Thymus (tissue), 11 donors: ENCODE data around the gene OAS1. TPM values are rescaled to one million over a fixed set of nuclear protein-coding genes. Genes with fewer than 3 reads are reported as not detected.
A peak's percentile ranks its signal among the peaks of the same experiment; 100 is the strongest.

Experiments
- DNase-seq, 9 donors: peaks; one replicate each; pipeline ENCODE4 v3.0.0-alpha.2; 2013; ENCODE audit warnings: low spot score in 9 of 9, low read depth in 6 of 9, missing footprints in 1 of 9
- H3K27ac ChIP-seq, 2 donors: one replicate each; pipeline ENCODE4 v1.5.1; 2013; ENCODE audit warnings: control low read depth in 1 of 2, low read depth in 1 of 2, low read length in 1 of 2, mild to moderate bottlenecking in 1 of 2, moderate library complexity in 1 of 2
- H3K27me3 ChIP-seq, 2 donors: one replicate each; pipeline ENCODE4 v1.5.1; 2013; ENCODE audit warnings: low read length in 1 of 2; ENCODE audit not compliant: control insufficient read depth in 2 of 2, insufficient read depth in 1 of 2
- H3K36me3 ChIP-seq, 2 donors: one replicate each; pipeline ENCODE4 v1.5.1; 2013; ENCODE audit warnings: low read length in 1 of 2, mild to moderate bottlenecking in 1 of 2, moderate library complexity in 1 of 2; ENCODE audit not compliant: control insufficient read depth in 2 of 2, insufficient read depth in 2 of 2
- H3K4me1 ChIP-seq, 2 donors: one replicate each; pipeline ENCODE4 v1.5.1; 2013; ENCODE audit warnings: low read length in 2 of 2; ENCODE audit not compliant: control insufficient read depth in 2 of 2, insufficient read depth in 2 of 2
- H3K4me3 ChIP-seq, 2 donors: one replicate each; pipeline ENCODE4 v1.5.1; 2013; ENCODE audit warnings: low read length in 2 of 2, control low read depth in 1 of 2, mild to moderate bottlenecking in 1 of 2
- H3K9me3 ChIP-seq, 2 donors: one replicate each; pipeline ENCODE4 v1.5.1; 2013; ENCODE audit warnings: low read length in 1 of 2, mild to moderate bottlenecking in 1 of 2; ENCODE audit not compliant: control insufficient read depth in 2 of 2, insufficient read depth in 1 of 2
- WGBS: extraction: QIAGEN DNeasy Blood & Tissue Kit; methylation state at CpG from one replicate; pipeline ENCODE4 v1.1.7; 2013; 5-methylcytosine and 5-hydroxymethylcytosine counted together
- polyA plus RNA-seq: library from polyadenylated mRNA; stranded (reverse); fragments of 200-250 nt; gene quantifications from one replicate; pipeline ENCODE4 v1.2.3, GENCODE V29; 2013
- total RNA-seq: library from RNA; stranded (reverse); fragments of 120-200 nt; gene quantifications from one replicate; pipeline ENCODE4 v1.2.4, GENCODE V29; 2013
- donor health status: healthy.

The OAS1 gene
- total and polyA plus RNA-seq, 2 donors: 42.0 to 55.3 TPM

DNA sequence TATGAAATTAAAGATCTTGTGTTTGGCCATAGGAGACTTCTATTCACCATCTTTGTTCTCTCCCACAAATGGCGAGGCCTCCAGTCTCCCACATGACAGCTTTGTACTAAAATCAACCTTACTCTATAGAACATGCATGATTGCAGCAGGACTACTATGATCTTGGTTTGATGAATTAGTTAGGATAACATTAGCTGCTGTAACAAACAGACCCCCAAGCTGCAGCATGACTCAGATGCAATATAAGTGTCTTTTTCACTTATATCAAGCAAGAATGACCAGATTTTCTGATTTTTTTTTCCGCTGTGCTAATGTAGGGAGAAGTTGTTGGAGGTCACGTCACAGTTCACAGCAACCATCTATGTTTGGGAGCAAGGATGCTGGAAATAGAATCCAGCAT, 20.7 kb downstream of the OAS1 start:
- Histone ChIP-seq H3K27me3 (no peaks in the 10 kb centered on the region), H3K27ac (no peak overlapping the region), H3K36me3 (no peaks in the 10 kb centered on the region), H3K4me1 (peaks cover 7% of the 10 kb centered on the region in 2 donors), H3K9me3 (no peaks in the 10 kb centered on the region), H3K4me3 (no peak overlapping the region)
- 66% methylated on average over 3 of the region's 3 CpGs for WGBS
- DNase-seq: no peak

- Histone ChIP-seq H3K4me3 (no peak overlapping the region), H3K27ac (no peak overlapping the region), H3K27me3 (no peaks in the 10 kb centered on the region), H3K4me1 (peaks cover 7% of the 10 kb centered on the region in 2 donors), H3K36me3 (no peaks in the 10 kb centered on the region), H3K9me3 (no peaks in the 10 kb centered on the region)
- 47% methylated on average over 2 of the region's 2 CpGs for WGBS
- no peak for DNase-seq
Observed at GRCh38 chr12:112927925-112928324, 21.2 kb downstream of the OAS1 start.

GRCh38 chr12:112928978-112929377, 22.2 kb downstream of the OAS1 start:
- no peaks in the 10 kb centered on the region for H3K36me3 ChIP-seq
- H3K4me3 ChIP-seq: no peak overlapping the region
- H3K9me3 ChIP-seq: no peaks in the 10 kb centered on the region
- DNase-seq: no peak
- no peak overlapping the region for H3K27ac ChIP-seq
- WGBS: 100% methylated on average over 1 of the region's 1 CpG
- peaks cover 7% of the 10 kb centered on the region in 2 donors for H3K4me1 ChIP-seq
- H3K27me3 ChIP-seq: no peaks in the 10 kb centered on the region

DNA sequence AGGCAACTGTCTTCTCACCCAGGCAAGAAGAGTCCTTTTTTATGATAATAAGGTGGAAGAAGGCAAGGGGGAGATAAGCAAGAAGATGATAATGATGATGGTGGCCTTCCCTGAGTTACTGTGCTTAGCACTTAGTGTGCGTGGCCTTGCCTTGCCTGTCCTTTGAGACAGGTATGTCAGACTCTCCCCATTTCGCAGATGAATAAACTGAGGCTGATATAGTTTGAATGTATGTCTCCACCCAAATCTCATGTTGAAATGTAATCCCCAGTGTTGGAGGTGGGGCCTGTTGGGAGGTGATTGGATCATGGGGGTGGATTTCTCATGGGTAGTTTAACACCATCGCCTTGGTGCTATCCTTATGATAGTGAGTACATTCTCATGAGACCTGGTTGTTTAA, 23.0 kb downstream of the OAS1 start:
- Histone ChIP-seq H3K27ac (no peak overlapping the region), H3K4me3 (no peak overlapping the region), H3K9me3 (no peaks in the 10 kb centered on the region), H3K36me3 (no peaks in the 10 kb centered on the region), H3K27me3 (no peaks in the 10 kb centered on the region), H3K4me1 (peaks cover 6 to 7% of the 10 kb centered on the region in 2 donors)
- WGBS: 96% methylated on average over 3 of the region's 3 CpGs
- no peak for DNase-seq

DNA sequence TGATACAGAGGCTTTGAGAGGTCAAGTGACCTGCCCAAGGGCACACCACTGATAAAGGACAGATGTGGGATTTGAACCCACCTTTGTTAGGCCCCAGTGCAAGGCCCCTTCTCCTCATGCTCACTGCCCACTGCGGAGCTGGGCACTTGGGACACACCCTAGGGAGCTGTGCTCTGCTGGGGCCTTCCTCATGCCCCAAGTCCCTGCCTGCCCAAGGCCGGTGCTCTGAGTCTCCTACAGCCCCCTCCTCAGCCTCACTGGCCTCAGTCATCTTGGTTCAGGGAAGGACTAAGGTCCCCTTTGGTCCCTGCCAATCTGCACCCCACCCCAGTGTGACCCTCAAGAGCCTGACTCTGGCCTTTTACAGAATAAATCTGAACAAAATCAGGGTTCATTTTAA, 23.6 kb downstream of the OAS1 start:
- no peak for DNase-seq
- no peak overlapping the region for H3K4me3 ChIP-seq
- peaks cover under 1 to 1% of the 10 kb centered on the region in 2 donors for H3K4me1 ChIP-seq
- no peak overlapping the region for H3K27ac ChIP-seq
- no peaks in the 10 kb centered on the region for H3K36me3 ChIP-seq
- 94% methylated on average over 2 of the region's 2 CpGs for WGBS
- H3K9me3 ChIP-seq: no peaks in the 10 kb centered on the region
- H3K27me3 ChIP-seq: no peaks in the 10 kb centered on the region

DNA sequence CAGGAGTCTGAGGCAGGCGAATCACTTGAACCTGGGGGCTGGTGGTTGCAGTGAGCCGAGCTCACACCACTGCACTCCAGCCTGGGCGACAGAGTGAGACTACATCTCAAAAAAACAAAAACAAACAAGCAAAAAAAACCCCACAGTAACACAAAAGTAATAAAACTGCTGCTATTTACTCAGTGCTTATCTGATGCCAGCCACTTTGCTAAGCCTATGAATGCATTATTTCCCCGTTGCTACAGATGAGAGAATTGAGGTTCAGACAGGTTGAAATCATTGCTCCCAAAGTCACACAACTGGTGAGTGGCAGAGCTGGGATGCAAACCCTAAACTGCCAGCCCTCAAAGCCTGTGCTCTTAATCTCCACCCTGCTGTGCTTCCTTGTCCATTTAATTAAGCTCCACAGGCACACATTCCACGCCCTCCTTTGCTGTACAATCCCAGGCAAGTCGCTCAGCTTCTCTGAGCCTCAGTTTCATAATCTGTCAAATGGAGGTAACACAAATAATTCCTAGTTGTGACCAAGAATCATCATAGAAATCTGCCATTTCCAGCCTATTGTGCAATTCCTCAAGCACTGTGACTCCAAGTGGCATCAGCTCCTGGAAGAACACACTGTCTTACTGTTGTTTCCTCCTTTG, 25.8 kb downstream of the OAS1 start:
- no peaks in the 10 kb centered on the region for H3K36me3 ChIP-seq
- no peaks in the 10 kb centered on the region for H3K9me3 ChIP-seq
- no peak for DNase-seq
- H3K27ac ChIP-seq: no peak overlapping the region
- H3K4me3 ChIP-seq: no peak overlapping the region
- no peaks in the 10 kb centered on the region for H3K4me1 ChIP-seq
- WGBS: 94% methylated on average over 6 of the region's 6 CpGs
- no peaks in the 10 kb centered on the region for H3K27me3 ChIP-seq

DNA sequence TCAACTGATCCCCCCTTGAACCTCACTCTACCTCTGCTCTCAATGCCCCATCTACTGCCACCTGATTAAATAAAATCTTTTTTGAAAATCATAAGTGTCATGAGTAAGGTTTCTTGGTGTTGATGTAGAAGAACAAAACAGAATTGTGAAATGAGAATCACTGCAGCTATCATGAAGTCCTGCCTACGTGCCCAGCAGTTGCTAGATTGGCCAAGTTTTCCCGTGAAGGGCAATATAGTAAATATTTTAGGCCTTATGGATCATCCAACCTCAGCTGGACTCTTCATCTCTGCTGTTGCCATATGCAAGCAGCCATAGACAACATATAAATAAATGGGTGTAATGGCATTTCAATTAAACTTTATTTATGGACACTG, 26.4 kb downstream of the OAS1 start:
- Histone ChIP-seq H3K36me3 (no peaks in the 10 kb centered on the region), H3K9me3 (no peaks in the 10 kb centered on the region), H3K4me1 (peaks cover 0 to 2% of the 10 kb centered on the region in 2 donors), H3K27ac (no peak overlapping the region), H3K27me3 (no peaks in the 10 kb centered on the region), H3K4me3 (no peak overlapping the region)
- no peak for DNase-seq
- 97% methylated on average over 2 of the region's 2 CpGs for WGBS

DNA sequence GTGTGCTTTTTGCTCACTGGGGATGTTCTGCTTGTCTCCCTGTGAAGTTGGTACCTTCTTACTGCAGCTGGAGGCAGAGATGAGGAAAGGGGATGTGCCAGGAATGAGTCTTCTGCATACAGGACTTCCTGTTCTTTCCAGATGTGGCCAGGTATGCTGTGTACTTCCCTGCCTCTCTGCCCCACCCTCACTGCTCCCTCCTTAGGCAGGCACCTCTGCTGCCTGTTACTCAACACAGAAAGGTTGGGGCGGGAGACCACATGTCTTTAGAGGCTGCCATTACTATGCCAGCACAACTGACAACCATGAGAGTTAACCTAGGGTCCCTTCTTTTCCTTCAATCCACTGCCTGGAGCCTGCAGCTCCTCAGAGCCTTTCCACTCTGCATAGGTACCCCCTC, 29.5 kb downstream of the OAS1 start:
- no peak overlapping the region for H3K4me3 ChIP-seq
- DNase-seq: no peak
- WGBS: 97% methylated on average over 1 of the region's 1 CpG
- peaks cover 12 to 20% of the 10 kb centered on the region in 2 donors for H3K4me1 ChIP-seq
- no peaks in the 10 kb centered on the region for H3K27me3 ChIP-seq
- peak overlapping the region in 1 of 2 donors; percentile 54 for H3K27ac ChIP-seq
- no peaks in the 10 kb centered on the region for H3K36me3 ChIP-seq
- no peaks in the 10 kb centered on the region for H3K9me3 ChIP-seq

DNA sequence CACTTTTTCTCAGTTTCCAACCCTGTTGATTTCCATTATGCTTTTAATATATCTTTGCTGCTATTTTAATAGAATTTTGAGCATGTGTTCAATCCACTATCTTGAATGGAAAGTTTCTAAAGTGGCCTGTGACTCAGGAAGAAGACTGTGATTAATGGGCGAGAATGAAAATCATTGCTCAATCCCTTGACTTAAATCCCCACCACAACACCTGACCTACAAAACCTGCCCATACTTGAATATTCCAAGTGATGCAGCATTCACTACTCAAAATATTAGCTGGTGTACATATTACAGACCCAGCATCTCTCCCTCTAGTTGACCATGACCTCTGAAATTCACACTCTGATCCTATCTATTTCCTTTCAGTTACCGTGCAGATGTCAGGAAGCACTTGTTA, 30.2 kb downstream of the OAS1 start:
- peak in 1 of 9 donors; percentile 16 for DNase-seq
- Histone ChIP-seq H3K4me3 (no peak overlapping the region), H3K36me3 (peaks cover 0 to 5% of the 10 kb centered on the region in 2 donors), H3K4me1 (peaks cover 12 to 20% of the 10 kb centered on the region in 2 donors), H3K27ac (peak overlapping the region in 1 of 2 donors; percentile 32), H3K27me3 (no peaks in the 10 kb centered on the region), H3K9me3 (no peaks in the 10 kb centered on the region)
- WGBS: 54% methylated on average over 2 of the region's 2 CpGs
